ENCODE data around the gene PALB2.
"Not testable (repeated sequence)": the region's sequence is repeated elsewhere in the genome, so short reads cannot be mapped to it uniquely, and the experiment has no call there.

Gene PALB2

GRCh38 chr16:23607726-23608125 lies 33.4 kb downstream of the PALB2 start:
- peaks cover 15% of the 10 kb centered on the region for H3K4me1 ChIP-seq (ENCODE audit: control insufficient read depth, insufficient read depth, low read length, unreplicated experiment)
- H3K27ac ChIP-seq (ENCODE audit: low read depth, low read length) = peak overlapping the region; percentile 71
- 0 out of 2 replicates have a peak, but pooled peaks cover 6% of the 10 kb centered on the region for H3K36me3 ChIP-seq (ENCODE audit: insufficient read depth, low read length)
- H3K4me3 ChIP-seq (ENCODE audit: low read depth, low read length) = no peak overlapping the region
- no peaks in the 10 kb centered on the region for H3K79me2 ChIP-seq (ENCODE audit: control insufficient read depth, insufficient read depth, low read length, unreplicated experiment)
- no peak overlapping the region for H2AFZ ChIP-seq (ENCODE audit: low read length, unreplicated experiment)
- H3K27me3 ChIP-seq (ENCODE audit: insufficient read depth, low read length) = no peaks in the 10 kb centered on the region

DNA sequence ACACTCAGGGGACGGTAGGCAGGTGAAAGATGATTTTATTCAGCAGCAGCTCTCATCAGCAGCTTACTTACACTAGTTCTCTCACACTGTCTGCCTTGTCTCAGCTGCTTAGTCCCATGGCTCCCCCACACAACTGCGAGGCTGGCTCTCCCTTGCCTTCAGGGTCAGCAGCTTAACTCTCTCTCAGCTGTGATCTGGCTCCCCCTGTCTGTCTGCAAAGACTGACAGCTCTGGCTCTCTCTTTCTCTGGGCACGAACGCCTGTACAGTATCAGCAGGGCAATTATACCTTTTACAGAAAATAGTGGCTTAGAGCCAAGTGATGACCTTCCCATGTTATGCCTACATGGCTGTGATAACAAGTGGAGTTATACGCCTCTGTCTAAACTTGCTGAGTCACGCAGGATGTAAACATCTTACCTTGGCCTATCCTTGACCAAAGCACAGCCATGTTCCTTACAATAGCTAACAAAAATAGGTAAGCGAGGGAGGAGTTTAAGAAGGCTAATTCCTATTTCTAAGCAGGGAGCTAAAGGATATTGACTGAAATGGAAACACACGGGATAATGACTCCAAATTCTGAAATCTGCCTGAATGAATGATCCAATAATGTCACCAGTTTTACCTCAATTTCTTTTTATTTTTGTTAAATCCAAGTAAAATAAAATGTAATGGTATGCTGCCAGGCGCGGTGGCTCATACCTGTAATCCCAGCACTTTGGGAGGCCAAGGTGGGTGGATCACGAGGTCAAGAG lies 43.9 kb downstream of the PALB2 start:
- peaks cover 4% of the 10 kb centered on the region; the same call in 1 of the 2 replicates for H3K36me3 ChIP-seq (ENCODE audit: insufficient read depth, low read length)
- H3K27ac ChIP-seq (ENCODE audit: low read depth, low read length) = no peak overlapping the region
- H3K27me3 ChIP-seq (ENCODE audit: insufficient read depth, low read length) = no peaks in the 10 kb centered on the region
- H2AFZ ChIP-seq (ENCODE audit: low read length, unreplicated experiment) = peak overlapping the region; percentile 47
- H3K4me1 ChIP-seq (ENCODE audit: control insufficient read depth, insufficient read depth, low read length, unreplicated experiment) = peaks cover 7% of the 10 kb centered on the region
- H3K4me3 ChIP-seq (ENCODE audit: low read depth, low read length) = no peak overlapping the region
- peaks cover 37% of the 10 kb centered on the region for H3K79me2 ChIP-seq (ENCODE audit: control insufficient read depth, insufficient read depth, low read length, unreplicated experiment)

- Histone ChIP-seq H3K79me2 (ENCODE audit: control insufficient read depth, insufficient read depth, low read length, unreplicated experiment) (peaks cover 47% of the 10 kb centered on the region), H3K27me3 (ENCODE audit: insufficient read depth, low read length) (no peaks in the 10 kb centered on the region), H3K27ac (ENCODE audit: low read depth, low read length) (peak within 1 kb of the TSS; percentile 49; the same call in 1 of the 2 replicates), H3K4me1 (ENCODE audit: control insufficient read depth, insufficient read depth, low read length, unreplicated experiment) (peaks cover 7% of the 10 kb centered on the region), H3K36me3 (ENCODE audit: insufficient read depth, low read length) (peaks cover 4% of the 10 kb centered on the region; the same call in 1 of the 2 replicates), H3K4me3 (ENCODE audit: low read depth, low read length) (peak within 1 kb of the TSS; percentile 97), H2AFZ (ENCODE audit: low read length, unreplicated experiment) (peak within 1 kb of the TSS; percentile 96)
These were observed 45.0 kb downstream of the PALB2 start, which contains the start of gene NDUFAB1 for GRCh38 chr16:23595951-23596720. TSS of gene NDUFAB1 (minus strand) at chr16:23596316. CDS start at chr16:23596290, 26 bp downstream.

- peaks cover 7% of the 10 kb centered on the region for H3K4me1 ChIP-seq (ENCODE audit: control insufficient read depth, insufficient read depth, low read length, unreplicated experiment)
- H3K4me3 ChIP-seq (ENCODE audit: low read depth, low read length) = peak overlapping the region; percentile 97
- no peaks in the 10 kb centered on the region for H3K27me3 ChIP-seq (ENCODE audit: insufficient read depth, low read length)
- peaks cover 54% of the 10 kb centered on the region for H3K79me2 ChIP-seq (ENCODE audit: control insufficient read depth, insufficient read depth, low read length, unreplicated experiment)
- no peak overlapping the region for H3K27ac ChIP-seq (ENCODE audit: low read depth, low read length)
- peak overlapping the region; percentile 96 for H2AFZ ChIP-seq (ENCODE audit: low read length, unreplicated experiment)
- peaks cover 4% of the 10 kb centered on the region; the same call in 1 of the 2 replicates for H3K36me3 ChIP-seq (ENCODE audit: insufficient read depth, low read length)
These were observed 45.7 kb downstream of the PALB2 start for GRCh38 chr16:23595246-23595950.

DNA sequence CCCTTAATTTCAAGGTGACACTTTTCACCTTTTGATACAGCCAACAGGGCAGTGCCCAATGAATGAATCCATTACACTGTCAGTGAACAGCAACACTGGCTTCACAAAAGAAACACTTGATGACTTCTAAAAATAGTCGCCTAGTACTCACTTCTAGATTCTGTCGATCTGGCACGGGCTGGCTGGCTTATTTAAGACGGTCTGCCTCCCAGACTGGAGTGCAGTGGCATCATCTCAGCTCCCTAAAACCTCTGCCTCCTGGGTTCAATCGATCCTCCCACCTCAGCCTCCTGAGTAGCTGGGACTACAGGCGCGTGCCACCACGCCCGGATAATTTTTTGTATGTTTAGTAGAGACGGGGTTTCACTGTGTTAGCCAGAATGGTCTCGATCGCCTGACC lies 46.9 kb downstream of the PALB2 start:
- Histone ChIP-seq H3K4me3 (ENCODE audit: low read depth, low read length) (no peak overlapping the region; the same call in 1 of the 2 replicates), H3K4me1 (ENCODE audit: control insufficient read depth, insufficient read depth, low read length, unreplicated experiment) (peaks cover 7% of the 10 kb centered on the region), H3K27ac (ENCODE audit: low read depth, low read length) (no peak overlapping the region), H2AFZ (ENCODE audit: low read length, unreplicated experiment) (no peak overlapping the region), H3K27me3 (ENCODE audit: insufficient read depth, low read length) (no peaks in the 10 kb centered on the region), H3K79me2 (ENCODE audit: control insufficient read depth, insufficient read depth, low read length, unreplicated experiment) (peaks cover 64% of the 10 kb centered on the region), H3K36me3 (ENCODE audit: insufficient read depth, low read length) (peaks cover 8% of the 10 kb centered on the region; the same call in 1 of the 2 replicates)

- H3K27ac ChIP-seq (ENCODE audit: low read depth, low read length) = no peak overlapping the region
- no peak overlapping the region for H3K4me3 ChIP-seq (ENCODE audit: low read depth, low read length)
- peaks cover 20% of the 10 kb centered on the region for H3K4me1 ChIP-seq (ENCODE audit: control insufficient read depth, insufficient read depth, low read length, unreplicated experiment)
- H3K27me3 ChIP-seq (ENCODE audit: insufficient read depth, low read length) = no peaks in the 10 kb centered on the region
- H3K36me3 ChIP-seq (ENCODE audit: insufficient read depth, low read length) = peaks cover 16% of the 10 kb centered on the region; the same call in 1 of the 2 replicates
- H3K79me2 ChIP-seq (ENCODE audit: control insufficient read depth, insufficient read depth, low read length, unreplicated experiment) = peaks cover 80% of the 10 kb centered on the region
- H2AFZ ChIP-seq (ENCODE audit: low read length, unreplicated experiment) = no peak overlapping the region
These were observed 50.9 kb downstream of the PALB2 start for GRCh38 chr16:23590181-23590580.

DNA sequence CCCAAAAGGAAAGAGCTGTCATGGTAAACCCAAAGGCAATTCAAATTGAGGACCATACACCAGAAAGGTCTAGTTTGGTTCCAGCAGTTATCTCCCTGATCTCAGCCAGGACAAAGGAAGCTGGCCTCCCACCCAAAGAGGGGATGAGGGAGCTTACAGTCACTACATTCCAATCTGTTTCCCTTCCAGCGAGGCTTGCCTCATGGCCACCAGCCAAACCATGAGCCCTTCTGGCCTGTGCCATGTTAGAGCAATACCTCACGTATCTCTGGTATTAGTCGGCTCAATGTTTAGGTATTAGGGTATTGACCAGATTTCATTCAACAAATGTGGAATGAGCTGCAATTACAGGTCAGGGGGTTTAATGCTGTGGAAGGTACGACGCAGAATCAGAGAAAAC lies 53.4 kb downstream of the PALB2 start:
- H2AFZ ChIP-seq (ENCODE audit: low read length, unreplicated experiment) = no peak overlapping the region
- no peaks in the 10 kb centered on the region for H3K27me3 ChIP-seq (ENCODE audit: insufficient read depth, low read length)
- no peak overlapping the region for H3K4me3 ChIP-seq (ENCODE audit: low read depth, low read length)
- peaks cover 13% of the 10 kb centered on the region for H3K4me1 ChIP-seq (ENCODE audit: control insufficient read depth, insufficient read depth, low read length, unreplicated experiment)
- peak overlapping the region; percentile 21 for H3K27ac ChIP-seq (ENCODE audit: low read depth, low read length)
- H3K79me2 ChIP-seq (ENCODE audit: control insufficient read depth, insufficient read depth, low read length, unreplicated experiment) = peaks cover 60% of the 10 kb centered on the region
- peaks cover 12% of the 10 kb centered on the region; the same call in 1 of the 2 replicates for H3K36me3 ChIP-seq (ENCODE audit: insufficient read depth, low read length)

- Histone ChIP-seq H3K36me3 (ENCODE audit: insufficient read depth, low read length) (peaks cover 26% of the 10 kb centered on the region), H3K27ac (ENCODE audit: low read depth, low read length) (no peak overlapping the region), H3K4me1 (ENCODE audit: control insufficient read depth, insufficient read depth, low read length, unreplicated experiment) (peaks cover 13% of the 10 kb centered on the region), H3K4me3 (ENCODE audit: low read depth, low read length) (no peak overlapping the region), H3K27me3 (ENCODE audit: insufficient read depth, low read length) (no peaks in the 10 kb centered on the region), H2AFZ (ENCODE audit: low read length, unreplicated experiment) (no peak overlapping the region), H3K79me2 (ENCODE audit: control insufficient read depth, insufficient read depth, low read length, unreplicated experiment) (peaks cover 30% of the 10 kb centered on the region)
These were observed 56.7 kb downstream of the PALB2 start for GRCh38 chr16:23584186-23585076.

DNA sequence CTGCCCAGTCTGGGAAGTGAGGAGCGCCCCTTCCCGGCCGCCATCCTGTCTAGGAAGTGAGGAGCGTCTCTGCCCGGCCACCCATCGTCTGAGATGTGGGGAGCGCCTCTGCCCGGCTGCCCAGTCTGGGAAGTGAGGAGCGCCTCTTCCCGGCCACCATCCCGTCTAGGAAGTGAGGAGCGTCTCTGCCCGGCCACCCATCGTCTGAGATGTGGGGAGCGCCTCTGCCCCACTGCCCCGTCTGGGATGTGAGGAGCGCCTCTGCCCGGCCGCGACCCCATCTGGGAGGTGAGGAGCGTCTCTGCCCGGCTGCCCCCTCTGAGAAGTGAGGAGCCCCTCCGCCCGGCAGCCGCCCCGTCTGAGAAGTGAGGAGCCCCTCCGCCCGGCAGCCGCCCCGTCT lies 57.8 kb downstream of the PALB2 start:
- not testable (repeated sequence) for H2AFZ ChIP-seq (ENCODE audit: low read length, unreplicated experiment); H3K27me3 ChIP-seq (ENCODE audit: insufficient read depth, low read length); H3K27ac ChIP-seq (ENCODE audit: low read depth, low read length); H3K4me3 ChIP-seq (ENCODE audit: low read depth, low read length)
- Histone ChIP-seq H3K36me3 (ENCODE audit: insufficient read depth, low read length) (peaks cover 26% of the 10 kb centered on the region), H3K79me2 (ENCODE audit: control insufficient read depth, insufficient read depth, low read length, unreplicated experiment) (peaks cover 18% of the 10 kb centered on the region), H3K4me1 (ENCODE audit: control insufficient read depth, insufficient read depth, low read length, unreplicated experiment) (peaks cover 10% of the 10 kb centered on the region)
